IMR-90 (cell line): ENCODE results near the gene MLIP. TPM values are rescaled to one million over a fixed set of nuclear protein-coding genes. Genes with fewer than 3 reads are reported as not detected.

Experiments used
- ATAC-seq: fragments of 200-7000 bp; cut with Tn5 transposase; 2 replicates; pipeline ENCODE4 v1.9.1; 2020; ENCODE audit warnings: low read depth, mild to moderate bottlenecking, moderate library complexity
- BruUV-seq: library from RNA; stranded (reverse); fragments of 400-500 nt; replicated peaks from 2 replicates; lab custom pipeline; 2021; lab: Mats Ljungman, UMichigan
- CTCF ChIA-PET: fragments of 300-600 bp; formaldehyde crosslinking; extraction: SDS; loops from one replicate; lab custom pipeline; 2021; ENCODE audit warnings: antibody characterized with exemption; lab: Yijun Ruan, JAX
- POLR2A ChIA-PET: fragments of 300-600 bp; sonication (Branson Sonifier 250); formaldehyde crosslinking; loops from one replicate; lab custom pipeline; 2022; ENCODE audit warnings: antibody characterized with exemption; ENCODE audit not compliant: unreplicated experiment; lab: Charles Lee
- DNase-seq: peaks from one replicate; pipeline ENCODE4 v3.0.0; 2013
- H2AFZ ChIP-seq: replicated peaks from 2 replicates; pipeline ENCODE3; 2013; ENCODE audit warnings: low read length, mild to moderate bottlenecking; ENCODE audit not compliant: poor library complexity
- H2AK5ac ChIP-seq: 2 replicates; pipeline ENCODE4 v1.6.1; 2013; ENCODE audit warnings: low read depth, low read length, inconsistent platforms
- H2AK9ac ChIP-seq: replicated peaks from 2 replicates; pipeline ENCODE3; 2013; ENCODE audit warnings: mild to moderate bottlenecking, low read depth, low read length, moderate library complexity; ENCODE audit not compliant: poor library complexity
- H2BK120ac ChIP-seq: 2 replicates; pipeline ENCODE4 v1.6.1; 2013; ENCODE audit warnings: low read depth, low read length, inconsistent platforms
- H2BK15ac ChIP-seq: 3 replicates; pipeline ENCODE4 v1.6.1; 2013; ENCODE audit warnings: low read depth, low read length, inconsistent platforms
- H2BK20ac ChIP-seq: 2 replicates; pipeline ENCODE4 v1.6.1; 2013; ENCODE audit warnings: low read depth, mild to moderate bottlenecking, inconsistent platforms, low read length, moderate library complexity
- H2BK5ac ChIP-seq: 2 replicates; pipeline ENCODE4 v1.6.1; 2013; ENCODE audit warnings: mild to moderate bottlenecking, low read depth, low read length, inconsistent platforms; ENCODE audit not compliant: poor library complexity, severe bottlenecking
- H3K14ac ChIP-seq: replicated peaks from 2 replicates; pipeline ENCODE4 v1.6.1; 2013; ENCODE audit warnings: low read depth, low read length, inconsistent platforms
- H3K18ac ChIP-seq: 2 replicates; pipeline ENCODE4 v1.6.1; 2013; ENCODE audit warnings: low read depth, low read length, control low read depth
- H3K23ac ChIP-seq: 2 replicates; pipeline ENCODE4 v1.6.1; 2013; ENCODE audit warnings: low read depth, low read length, inconsistent platforms
- H3K27ac ChIP-seq: 2 replicates; pipeline ENCODE4 v1.5.1; 2013; ENCODE audit warnings: mild to moderate bottlenecking, control low read depth, low read length; ENCODE audit not compliant: insufficient read depth
- H3K27me3 ChIP-seq: 2 replicates; pipeline ENCODE4 v1.6.1; 2013; ENCODE audit warnings: low read length; ENCODE audit not compliant: control insufficient read depth, insufficient read depth
- H3K36me3 ChIP-seq: 2 replicates; pipeline ENCODE4 v1.6.1; 2013; ENCODE audit warnings: low read length, mixed read lengths; ENCODE audit not compliant: control insufficient read depth, insufficient read depth
- H3K4ac ChIP-seq: 2 replicates; pipeline ENCODE4 v1.6.1; 2013; ENCODE audit warnings: low read depth, low read length, inconsistent platforms
- H3K4me1 ChIP-seq: 2 replicates; pipeline ENCODE4 v1.6.1; 2013; ENCODE audit warnings: low read length, mixed read lengths; ENCODE audit not compliant: control insufficient read depth, insufficient read depth
- H3K4me2 ChIP-seq: 2 replicates; pipeline ENCODE4 v1.6.1; 2013; ENCODE audit warnings: low read depth, mild to moderate bottlenecking, control low read depth, low read length, moderate library complexity
- H3K4me3 ChIP-seq: 2 replicates; pipeline ENCODE4 v1.5.1; 2013; ENCODE audit warnings: low read depth, mild to moderate bottlenecking, control low read depth, low read length, moderate library complexity; ENCODE audit not compliant: insufficient read depth
- H3K56ac ChIP-seq: 2 replicates; pipeline ENCODE4 v1.6.1; 2013; ENCODE audit warnings: low read length, inconsistent platforms; ENCODE audit not compliant: insufficient read depth; ENCODE audit errors: extremely low read depth
- H3K79me1 ChIP-seq, 2 experiments: 2 replicates each; pipeline ENCODE4 v1.6.1; 2013; ENCODE audit warnings: low read length in 2 of 2, inconsistent platforms in 1 of 2, low read depth in 1 of 2
- H3K9ac ChIP-seq: 2 replicates; pipeline ENCODE4 v1.6.1; 2013; ENCODE audit warnings: low read depth, low read length, control low read depth
- H3K9me1 ChIP-seq: 2 replicates; pipeline ENCODE4 v1.6.1; 2013; ENCODE audit warnings: low read length, inconsistent platforms; ENCODE audit not compliant: insufficient read depth
- H3K9me3 ChIP-seq: 2 replicates; pipeline ENCODE4 v1.6.1; 2013; ENCODE audit warnings: low read length; ENCODE audit not compliant: control insufficient read depth, insufficient read depth
- H4K20me1 ChIP-seq: 2 replicates; pipeline ENCODE4 v1.6.1; 2013; ENCODE audit warnings: low read length, inconsistent platforms; ENCODE audit not compliant: insufficient read depth
- H4K5ac ChIP-seq: 2 replicates; pipeline ENCODE4 v1.6.1; 2013; ENCODE audit warnings: mild to moderate bottlenecking, low read depth, low read length, control low read depth
- H4K8ac ChIP-seq, 2 experiments: 2 replicates each; pipeline ENCODE4 v1.6.1; 2013; ENCODE audit warnings: low read depth in 2 of 2, low read length in 2 of 2, control low read depth in 1 of 2, inconsistent platforms in 1 of 2
- H4K91ac ChIP-seq: 2 replicates; pipeline ENCODE4 v1.6.1; 2013; ENCODE audit warnings: low read depth, low read length, inconsistent platforms; ENCODE audit not compliant: insufficient read depth
- BHLHE40 ChIP-seq: fragments of 150-350 bp; IDR thresholded peaks from 2 replicates; pipeline ENCODE4 v1.6.1; 2016; ENCODE audit warnings: mild to moderate bottlenecking, low read depth, low read length
- CEBPB ChIP-seq: IDR thresholded peaks from 2 replicates; pipeline ENCODE4 v1.6.1; 2012; ENCODE audit warnings: low read depth, low read length, improper control_type of control experiment
- CHD1 ChIP-seq: IDR thresholded peaks from 2 replicates; pipeline ENCODE4 v1.6.1; 2012; ENCODE audit warnings: low read depth, low read length, improper control_type of control experiment
- CTCF ChIP-seq: conservative IDR thresholded peaks from 2 replicates; pipeline ENCODE4 v1.5.1; 2012; ENCODE audit warnings: mild to moderate bottlenecking, low read depth, low read length, improper control_type of control experiment
- ELK1 ChIP-seq: fragments of 150-350 bp; IDR thresholded peaks from 2 replicates; pipeline ENCODE4 v1.6.1; 2016; ENCODE audit warnings: low read depth, mild to moderate bottlenecking, low read length, moderate library complexity, borderline replicate concordance
- FOS ChIP-seq: fragments of 150-350 bp; IDR thresholded peaks from 2 replicates; pipeline ENCODE4 v1.6.1; 2016; ENCODE audit warnings: low read depth, low read length
- MAFK ChIP-seq: IDR thresholded peaks from 2 replicates; pipeline ENCODE4 v1.6.1; 2012; ENCODE audit warnings: low read depth, low read length, improper control_type of control experiment
- MAZ ChIP-seq: IDR thresholded peaks from 2 replicates; pipeline ENCODE4 v1.6.1; 2012; ENCODE audit warnings: low read depth, mild to moderate bottlenecking, low read length, improper control_type of control experiment, moderate library complexity, borderline replicate concordance
- MXI1 ChIP-seq: IDR thresholded peaks from 2 replicates; pipeline ENCODE4 v1.6.1; 2012; ENCODE audit warnings: low read depth, mild to moderate bottlenecking, low read length, moderate library complexity, borderline replicate concordance
- NFE2L2 ChIP-seq: fragments of 150-350 bp; IDR thresholded peaks from 2 replicates; pipeline ENCODE4 v1.6.1; 2016; ENCODE audit warnings: low read depth, mild to moderate bottlenecking, low read length
- POLR2A ChIP-seq: IDR thresholded peaks from 2 replicates; pipeline ENCODE4 v1.6.1; 2012; ENCODE audit warnings: mild to moderate bottlenecking, low read depth, low read length
- RAD21 ChIP-seq: IDR thresholded peaks from 2 replicates; pipeline ENCODE4 v1.6.1; 2012; ENCODE audit warnings: low read length, improper control_type of control experiment
- RCOR1 ChIP-seq: IDR thresholded peaks from 2 replicates; pipeline ENCODE4 v1.6.1; 2012; ENCODE audit warnings: mild to moderate bottlenecking, low read length, improper control_type of control experiment; ENCODE audit not compliant: insufficient replicate concordance
- RFX5 ChIP-seq: IDR thresholded peaks from 2 replicates; pipeline ENCODE4 v1.8.0; 2012; ENCODE audit warnings: low read depth, mild to moderate bottlenecking, low read length, moderate library complexity
- SMC3 ChIP-seq: fragments of 150-350 bp; IDR thresholded peaks from 2 replicates; pipeline ENCODE4 v1.6.1; 2016; ENCODE audit warnings: low read depth, mild to moderate bottlenecking, antibody characterized with exemption, low read length, moderate library complexity
- USF2 ChIP-seq: fragments of 150-350 bp; IDR thresholded peaks from 2 replicates; pipeline ENCODE4 v1.6.1; 2017; ENCODE audit warnings: mild to moderate bottlenecking, antibody characterized with exemption, low read length, low read depth
- dilution Hi-C: fragments of 300-500 bp; cut with HindIII; formaldehyde crosslinking; loops from one replicate; pipeline ENCODE4 v1.14.3; 2018; ENCODE audit warnings: low sequenced_read_pairs; ENCODE audit not compliant: unreplicated experiment
- in situ Hi-C: fragments of 300-500 bp; cut with MboI; formaldehyde crosslinking; loops from 3 replicates; pipeline ENCODE4 v1.14.3; 2019; ENCODE audit warnings: low sequenced_read_pairs, inconsistent platforms, mixed read lengths
- intact Hi-C: fragments of 100-400 bp; cut with micrococcal nuclease; formaldehyde crosslinking; loops from 2 replicates; pipeline ENCODE4 v1.10.0; 2022
- polyA plus RNA-seq, 3 experiments: library from polyadenylated mRNA; depleted of rRNA; stranded (reverse); fragments of >200 nt; gene quantifications; 2 replicates each; pipeline ENCODE4 v1.2.3, GENCODE V29; 2012; ENCODE audit warnings: low replicate concordance in 1 of 3
- total RNA-seq: library from RNA; depleted of rRNA; stranded (reverse); fragments of >200 nt; gene quantifications from 2 replicates; pipeline ENCODE4 v1.2.3, GENCODE V29; 2012

Gene MLIP
- total and polyA plus RNA-seq, 2 of the 4 experiments (the other 2 are of a cell fraction) = not detected

- Histone ChIP-seq H4K91ac (no peak overlapping the region), H3K56ac (no peak overlapping the region), H3K79me1 (no peaks in the 10 kb centered on the region), H3K4me1 (no peaks in the 10 kb centered on the region), H3K36me3 (no peaks in the 10 kb centered on the region), H3K14ac (no peak overlapping the region), H3K4me2 (no peak overlapping the region), H2BK120ac (no peak overlapping the region), H3K27ac (no peak overlapping the region), H2BK5ac (no peak overlapping the region), H3K9ac (no peak overlapping the region), H4K20me1 (no peaks in the 10 kb centered on the region), H4K5ac (no peak overlapping the region), H3K23ac (no peak overlapping the region), H3K18ac (no peak overlapping the region), H4K8ac (no peak overlapping the region), H3K9me1 (no peaks in the 10 kb centered on the region), H2AK9ac (no peak overlapping the region), H3K9me3 (no peaks in the 10 kb centered on the region), H3K27me3 (no peaks in the 10 kb centered on the region), H3K4ac (no peak overlapping the region), H3K4me3 (no peak overlapping the region), H2AK5ac (no peak overlapping the region), H2BK15ac (no peak overlapping the region), H2BK20ac (no peak overlapping the region), H2AFZ (no peak overlapping the region)
- ATAC-seq (no peak), DNase-seq (no peak)
- CTCF ChIA-PET = interaction anchor here (0.6 to 0.8 kb wide), 2 partner anchors 101 to 512 kb away, joined by 3 to 4 read pairs; no protein-coding TSS in a partner anchor
- POLR2A ChIA-PET = no interaction called here
- intact Hi-C loops (no loop called here), dilution Hi-C loops (no loop called here), in situ Hi-C loops (no loop called here)
- TF ChIP-seq RFX5 = no peak
- no peak for TF ChIP-seq CTCF
- TF ChIP-seq ELK1 = no peak
- TF ChIP-seq MXI1 = no peak
- TF ChIP-seq RCOR1 = no peak
- no peak for TF ChIP-seq FOS
- TF ChIP-seq BHLHE40 = no peak
- no peak for TF ChIP-seq MAZ
- no peak for TF ChIP-seq POLR2A
- TF ChIP-seq CHD1 = no peak
- no peak for TF ChIP-seq SMC3
- no peak for TF ChIP-seq USF2
- no peak for TF ChIP-seq MAFK
- no peak for TF ChIP-seq NFE2L2
- no peak for TF ChIP-seq RAD21
- TF ChIP-seq CEBPB = no peak
- BruUV-seq = no TSS peak
Observed at GRCh38 chr6:54140811-54141210, 29.6 kb downstream of the MLIP start.
